WTC11 (cell line): ENCODE data around the gene BCAS2. TPM values are rescaled to one million over a fixed set of nuclear protein-coding genes. Genes with fewer than 3 reads are reported as not detected.
"Not testable (repeated sequence)": the region's sequence is repeated elsewhere in the genome, so short reads cannot be mapped to it uniquely, and the experiment has no call there.

ENCODE experiments used
- ATAC-seq: fragments of 200-7000 bp; cut with Tn5 transposase; 2 replicates; pipeline ENCODE4 v1.10.0; 2021; ENCODE audit warnings: mild to moderate bottlenecking, moderate library complexity
- CTCF ChIA-PET: fragments of 300-600 bp; sonication (Branson Sonifier 250); formaldehyde crosslinking; loops from one replicate; lab custom pipeline; 2021; ENCODE audit warnings: antibody characterized with exemption; lab: Charles Lee
- POLR2A ChIA-PET: fragments of 350-600 bp; sonication (Branson Sonifier 250); formaldehyde crosslinking; loops from one replicate; lab custom pipeline; 2021; ENCODE audit warnings: antibody characterized with exemption; lab: Charles Lee
- DNase-seq: peaks from one replicate; pipeline ENCODE4 v3.0.0; 2021; ENCODE audit warnings: low spot score
- H3K27ac Mint-ChIP-seq: 2 replicates; pipeline ENCODE4 v1.8.0; 2021; ENCODE audit warnings: mixed read lengths
- H3K27me3 Mint-ChIP-seq: 2 replicates; pipeline ENCODE4 v1.8.0; 2021; ENCODE audit warnings: low read depth, mild to moderate bottlenecking, moderate library complexity, mixed read lengths
- H3K36me3 Mint-ChIP-seq: 2 replicates; pipeline ENCODE4 v1.8.0; 2021; ENCODE audit warnings: mixed read lengths
- H3K4me1 Mint-ChIP-seq: 2 replicates; pipeline ENCODE4 v1.8.0; 2022; ENCODE audit warnings: mixed read lengths
- H3K4me3 Mint-ChIP-seq: 2 replicates; pipeline ENCODE4 v1.8.0; 2021; ENCODE audit warnings: mild to moderate bottlenecking, moderate library complexity, mixed read lengths
- H3K9me3 Mint-ChIP-seq: 2 replicates; pipeline ENCODE4 v1.8.0; 2021; ENCODE audit warnings: mixed read lengths
- CBFB ChIP-seq: sonication (generic); formaldehyde crosslinking; IDR thresholded peaks from 2 replicates; pipeline ENCODE4 v1.8.1; 2022; ENCODE audit warnings: mild to moderate bottlenecking, low read depth, missing genetic modification reagents
- CREB1 ChIP-seq: sonication (generic); formaldehyde crosslinking; IDR thresholded peaks from 2 replicates; pipeline ENCODE4 v1.8.0; 2023; ENCODE audit warnings: mild to moderate bottlenecking, missing genetic modification reagents
- ESRRA ChIP-seq: sonication (generic); formaldehyde crosslinking; IDR thresholded peaks from 2 replicates; pipeline ENCODE4 v1.8.1; 2022; ENCODE audit warnings: mild to moderate bottlenecking, missing genetic modification reagents, borderline replicate concordance
- FOXJ3 ChIP-seq: sonication (generic); formaldehyde crosslinking; IDR thresholded peaks from 2 replicates; pipeline ENCODE4 v1.9.0; 2021; ENCODE audit warnings: missing genetic modification reagents, mild to moderate bottlenecking, borderline replicate concordance
- KAT7 ChIP-seq: sonication (generic); formaldehyde crosslinking; IDR thresholded peaks from 2 replicates; pipeline ENCODE4 v1.8.1; 2023; ENCODE audit warnings: missing genetic modification reagents, mild to moderate bottlenecking, borderline replicate concordance
- NR2C2 ChIP-seq: sonication (generic); formaldehyde crosslinking; IDR thresholded peaks from 2 replicates; pipeline ENCODE4 v1.8.0; 2022; ENCODE audit warnings: mild to moderate bottlenecking, missing genetic modification reagents
- RORB ChIP-seq: fragments of 250-450 bp; sonication (Bioruptor Pico); IDR thresholded peaks from 2 replicates; pipeline ENCODE4 v1.9.0; 2021; ENCODE audit warnings: mild to moderate bottlenecking
- SP1 ChIP-seq: sonication (generic); formaldehyde crosslinking; conservative IDR thresholded peaks from 2 replicates; pipeline ENCODE4 v1.8.1; 2022; ENCODE audit warnings: missing genetic modification reagents
- TCF7 ChIP-seq: sonication (generic); formaldehyde crosslinking; IDR thresholded peaks from 2 replicates; pipeline ENCODE4 v1.8.0; 2022; ENCODE audit warnings: mild to moderate bottlenecking, low read depth, missing genetic modification reagents, moderate library complexity
- TEAD1 ChIP-seq: sonication (generic); formaldehyde crosslinking; IDR thresholded peaks from 2 replicates; pipeline ENCODE4 v1.8.0; 2022; ENCODE audit warnings: mild to moderate bottlenecking, missing genetic modification reagents
- TEAD4 ChIP-seq: sonication (generic); formaldehyde crosslinking; IDR thresholded peaks from 2 replicates; pipeline ENCODE4 v1.8.0; 2022; ENCODE audit warnings: mild to moderate bottlenecking, missing genetic modification reagents
- ZBTB21 ChIP-seq: sonication (generic); formaldehyde crosslinking; IDR thresholded peaks from 2 replicates; pipeline ENCODE4 v1.8.1; 2023; ENCODE audit warnings: mild to moderate bottlenecking, missing genetic modification reagents, borderline replicate concordance
- ZNF396 ChIP-seq: fragments of 250-450 bp; sonication (Bioruptor Pico); IDR thresholded peaks from 2 replicates; pipeline ENCODE4 v1.8.0; 2021; ENCODE audit warnings: mild to moderate bottlenecking, moderate library complexity, borderline replicate concordance
- ZNF423 ChIP-seq: fragments of 250-450 bp; sonication (Bioruptor Pico); IDR thresholded peaks from 2 replicates; pipeline ENCODE4 v2.1.2; 2022; ENCODE audit warnings: mild to moderate bottlenecking, moderate library complexity
- ZNF671 ChIP-seq: fragments of 250-450 bp; sonication (Bioruptor Pico); IDR thresholded peaks from 2 replicates; pipeline ENCODE4 v1.8.0; 2021; ENCODE audit warnings: mild to moderate bottlenecking
- total RNA-seq: library from RNA; stranded (reverse); gene quantifications from 3 replicates; pipeline ENCODE4 v1.2.3, GENCODE V29; 2021
- TF ChIP-seq, protein P1 (sequence below): fragments of 200-600 bp; IDR thresholded peaks from 2 replicates; pipeline ENCODE4 v1.8.0; 2022; ENCODE audit warnings: antibody characterized with exemption
- TF ChIP-seq, protein P2 (sequence below): sonication (generic); formaldehyde crosslinking; IDR thresholded peaks from 2 replicates; pipeline ENCODE4 v1.8.1; 2023; ENCODE audit warnings: mild to moderate bottlenecking, missing genetic modification reagents, moderate library complexity
- TF ChIP-seq, protein P3 (sequence below): sonication (generic); formaldehyde crosslinking; IDR thresholded peaks from 2 replicates; pipeline ENCODE4 v1.8.1; 2022; ENCODE audit warnings: mild to moderate bottlenecking, moderate library complexity, missing genetic modification reagents
- TF ChIP-seq, protein P4 (sequence below): sonication (generic); formaldehyde crosslinking; IDR thresholded peaks from 2 replicates; pipeline ENCODE4 v1.8.1; 2022; ENCODE audit warnings: low read depth, mild to moderate bottlenecking, moderate library complexity, missing genetic modification reagents, borderline replicate concordance
- TF ChIP-seq, protein P5 (sequence below): sonication (generic); formaldehyde crosslinking; IDR thresholded peaks from 2 replicates; pipeline ENCODE4 v1.8.1; 2023; ENCODE audit warnings: mild to moderate bottlenecking, moderate library complexity, missing genetic modification reagents
- TF ChIP-seq, protein P6 (sequence below): sonication (generic); formaldehyde crosslinking; IDR thresholded peaks from 2 replicates; pipeline ENCODE4 v1.8.1; 2023; ENCODE audit warnings: mild to moderate bottlenecking, missing genetic modification reagents
- TF ChIP-seq, protein P7 (sequence below): fragments of 250-450 bp; sonication (Bioruptor Pico); IDR thresholded peaks from 2 replicates; pipeline ENCODE4 v1.9.0; 2021; ENCODE audit warnings: mild to moderate bottlenecking
- TF ChIP-seq, protein P8 (sequence below): sonication (generic); formaldehyde crosslinking; conservative IDR thresholded peaks from 2 replicates; pipeline ENCODE4 v1.8.1; 2023; ENCODE audit warnings: mild to moderate bottlenecking, low read depth, missing genetic modification reagents, moderate library complexity

The BCAS2 gene
- total RNA-seq, 1 experiment from 2014 or later: 39.0 TPM

DNA sequence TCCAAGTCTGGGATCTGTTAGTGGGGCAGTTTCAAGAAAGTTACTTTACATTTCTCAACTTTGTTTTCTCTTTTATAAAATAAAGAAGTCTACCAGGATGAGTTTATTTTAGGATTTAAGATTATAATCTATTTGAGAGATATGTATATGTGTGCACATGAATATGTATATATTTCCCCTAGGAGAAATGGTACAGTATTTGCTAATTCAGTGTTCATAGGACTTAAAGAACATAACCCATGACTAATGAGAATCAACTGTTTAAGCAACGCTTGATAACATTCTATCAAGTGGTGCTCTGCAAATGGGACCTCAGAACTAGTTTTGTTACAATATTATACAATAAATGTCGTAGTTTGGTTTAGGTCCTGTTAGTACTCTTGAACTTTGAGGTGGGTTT, 7.0 kb downstream of the BCAS2 start (continued):
- TF ChIP-seq, protein P1, sequence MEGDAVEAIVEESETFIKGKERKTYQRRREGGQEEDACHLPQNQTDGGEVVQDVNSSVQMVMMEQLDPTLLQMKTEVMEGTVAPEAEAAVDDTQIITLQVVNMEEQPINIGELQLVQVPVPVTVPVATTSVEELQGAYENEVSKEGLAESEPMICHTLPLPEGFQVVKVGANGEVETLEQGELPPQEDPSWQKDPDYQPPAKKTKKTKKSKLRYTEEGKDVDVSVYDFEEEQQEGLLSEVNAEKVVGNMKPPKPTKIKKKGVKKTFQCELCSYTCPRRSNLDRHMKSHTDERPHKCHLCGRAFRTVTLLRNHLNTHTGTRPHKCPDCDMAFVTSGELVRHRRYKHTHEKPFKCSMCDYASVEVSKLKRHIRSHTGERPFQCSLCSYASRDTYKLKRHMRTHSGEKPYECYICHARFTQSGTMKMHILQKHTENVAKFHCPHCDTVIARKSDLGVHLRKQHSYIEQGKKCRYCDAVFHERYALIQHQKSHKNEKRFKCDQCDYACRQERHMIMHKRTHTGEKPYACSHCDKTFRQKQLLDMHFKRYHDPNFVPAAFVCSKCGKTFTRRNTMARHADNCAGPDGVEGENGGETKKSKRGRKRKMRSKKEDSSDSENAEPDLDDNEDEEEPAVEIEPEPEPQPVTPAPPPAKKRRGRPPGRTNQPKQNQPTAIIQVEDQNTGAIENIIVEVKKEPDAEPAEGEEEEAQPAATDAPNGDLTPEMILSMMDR: no peak
- TF ChIP-seq, protein P2, sequence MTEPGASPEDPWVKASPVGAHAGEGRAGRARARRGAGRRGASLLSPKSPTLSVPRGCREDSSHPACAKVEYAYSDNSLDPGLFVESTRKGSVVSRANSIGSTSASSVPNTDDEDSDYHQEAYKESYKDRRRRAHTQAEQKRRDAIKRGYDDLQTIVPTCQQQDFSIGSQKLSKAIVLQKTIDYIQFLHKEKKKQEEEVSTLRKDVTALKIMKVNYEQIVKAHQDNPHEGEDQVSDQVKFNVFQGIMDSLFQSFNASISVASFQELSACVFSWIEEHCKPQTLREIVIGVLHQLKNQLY (CRISPR knock-in tag): no peak
- TF ChIP-seq, protein P3, sequence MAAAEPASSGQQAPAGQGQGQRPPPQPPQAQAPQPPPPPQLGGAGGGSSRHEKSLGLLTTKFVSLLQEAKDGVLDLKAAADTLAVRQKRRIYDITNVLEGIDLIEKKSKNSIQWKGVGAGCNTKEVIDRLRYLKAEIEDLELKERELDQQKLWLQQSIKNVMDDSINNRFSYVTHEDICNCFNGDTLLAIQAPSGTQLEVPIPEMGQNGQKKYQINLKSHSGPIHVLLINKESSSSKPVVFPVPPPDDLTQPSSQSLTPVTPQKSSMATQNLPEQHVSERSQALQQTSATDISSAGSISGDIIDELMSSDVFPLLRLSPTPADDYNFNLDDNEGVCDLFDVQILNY: no peak
- TF ChIP-seq CBFB (no peak), TEAD4 (CRISPR knock-in tag) (no peak), ZBTB21 (no peak)

DNA sequence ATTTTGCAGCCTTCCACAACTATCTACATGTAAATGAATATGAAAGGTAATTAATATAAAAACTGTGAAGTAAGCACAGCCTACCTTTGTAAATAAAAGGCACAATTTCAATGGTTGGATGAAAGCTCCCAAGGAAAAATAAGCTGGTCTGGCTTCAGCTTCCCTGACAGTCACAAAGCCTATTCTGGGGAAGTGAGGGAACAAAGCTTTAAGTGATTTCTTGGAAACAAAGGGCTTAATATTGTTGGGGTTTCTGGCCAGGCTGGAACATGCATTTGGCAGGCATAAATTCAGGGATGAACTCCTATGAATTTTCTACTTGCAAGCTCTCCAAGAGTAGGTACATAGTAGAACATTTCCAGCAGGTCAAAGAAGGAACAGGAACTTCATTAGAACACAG, 17.3 kb downstream of the BCAS2 start:
- no peak for ATAC-seq
- POLR2A ChIA-PET: no interaction called here
- TF ChIP-seq RORB (CRISPR knock-in tag): no peak
- TF ChIP-seq CBFB: no peak
- TF ChIP-seq FOXJ3: no peak
- no peak for TF ChIP-seq TCF7
- TF ChIP-seq, protein P4, sequence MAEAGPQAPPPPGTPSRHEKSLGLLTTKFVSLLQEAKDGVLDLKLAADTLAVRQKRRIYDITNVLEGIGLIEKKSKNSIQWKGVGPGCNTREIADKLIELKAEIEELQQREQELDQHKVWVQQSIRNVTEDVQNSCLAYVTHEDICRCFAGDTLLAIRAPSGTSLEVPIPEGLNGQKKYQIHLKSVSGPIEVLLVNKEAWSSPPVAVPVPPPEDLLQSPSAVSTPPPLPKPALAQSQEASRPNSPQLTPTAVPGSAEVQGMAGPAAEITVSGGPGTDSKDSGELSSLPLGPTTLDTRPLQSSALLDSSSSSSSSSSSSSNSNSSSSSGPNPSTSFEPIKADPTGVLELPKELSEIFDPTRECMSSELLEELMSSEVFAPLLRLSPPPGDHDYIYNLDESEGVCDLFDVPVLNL (CRISPR knock-in tag): no peak
- TF ChIP-seq, protein P5, sequence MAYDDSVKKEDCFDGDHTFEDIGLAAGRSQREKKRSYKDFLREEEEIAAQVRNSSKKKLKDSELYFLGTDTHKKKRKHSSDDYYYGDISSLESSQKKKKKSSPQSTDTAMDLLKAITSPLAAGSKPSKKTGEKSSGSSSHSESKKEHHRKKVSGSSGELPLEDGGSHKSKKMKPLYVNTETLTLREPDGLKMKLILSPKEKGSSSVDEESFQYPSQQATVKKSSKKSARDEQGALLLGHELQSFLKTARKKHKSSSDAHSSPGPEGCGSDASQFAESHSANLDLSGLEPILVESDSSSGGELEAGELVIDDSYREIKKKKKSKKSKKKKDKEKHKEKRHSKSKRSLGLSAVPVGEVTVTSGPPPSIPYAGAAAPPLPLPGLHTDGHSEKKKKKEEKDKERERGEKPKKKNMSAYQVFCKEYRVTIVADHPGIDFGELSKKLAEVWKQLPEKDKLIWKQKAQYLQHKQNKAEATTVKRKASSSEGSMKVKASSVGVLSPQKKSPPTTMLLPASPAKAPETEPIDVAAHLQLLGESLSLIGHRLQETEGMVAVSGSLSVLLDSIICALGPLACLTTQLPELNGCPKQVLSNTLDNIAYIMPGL (CRISPR knock-in tag): no peak
- no peak for TF ChIP-seq ZNF423 (CRISPR knock-in tag)
- no peak for TF ChIP-seq NR2C2
- no peak for TF ChIP-seq ZNF671
- no peak for TF ChIP-seq ZNF396 (CRISPR knock-in tag)
- TF ChIP-seq, protein P3: no peak
- TF ChIP-seq, protein P6, sequence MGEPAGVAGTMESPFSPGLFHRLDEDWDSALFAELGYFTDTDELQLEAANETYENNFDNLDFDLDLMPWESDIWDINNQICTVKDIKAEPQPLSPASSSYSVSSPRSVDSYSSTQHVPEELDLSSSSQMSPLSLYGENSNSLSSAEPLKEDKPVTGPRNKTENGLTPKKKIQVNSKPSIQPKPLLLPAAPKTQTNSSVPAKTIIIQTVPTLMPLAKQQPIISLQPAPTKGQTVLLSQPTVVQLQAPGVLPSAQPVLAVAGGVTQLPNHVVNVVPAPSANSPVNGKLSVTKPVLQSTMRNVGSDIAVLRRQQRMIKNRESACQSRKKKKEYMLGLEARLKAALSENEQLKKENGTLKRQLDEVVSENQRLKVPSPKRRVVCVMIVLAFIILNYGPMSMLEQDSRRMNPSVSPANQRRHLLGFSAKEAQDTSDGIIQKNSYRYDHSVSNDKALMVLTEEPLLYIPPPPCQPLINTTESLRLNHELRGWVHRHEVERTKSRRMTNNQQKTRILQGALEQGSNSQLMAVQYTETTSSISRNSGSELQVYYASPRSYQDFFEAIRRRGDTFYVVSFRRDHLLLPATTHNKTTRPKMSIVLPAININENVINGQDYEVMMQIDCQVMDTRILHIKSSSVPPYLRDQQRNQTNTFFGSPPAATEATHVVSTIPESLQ: no peak
- TF ChIP-seq TEAD1: no peak
- TF ChIP-seq, protein P7, sequence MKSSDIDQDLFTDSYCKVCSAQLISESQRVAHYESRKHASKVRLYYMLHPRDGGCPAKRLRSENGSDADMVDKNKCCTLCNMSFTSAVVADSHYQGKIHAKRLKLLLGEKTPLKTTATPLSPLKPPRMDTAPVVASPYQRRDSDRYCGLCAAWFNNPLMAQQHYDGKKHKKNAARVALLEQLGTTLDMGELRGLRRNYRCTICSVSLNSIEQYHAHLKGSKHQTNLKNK (CRISPR knock-in tag): no peak
- no peak for TF ChIP-seq CREB1
- TF ChIP-seq SP1 (CRISPR knock-in tag): no peak
- TF ChIP-seq KAT7 (CRISPR knock-in tag): no peak
- no peak for TF ChIP-seq ESRRA
- TF ChIP-seq, protein P8, sequence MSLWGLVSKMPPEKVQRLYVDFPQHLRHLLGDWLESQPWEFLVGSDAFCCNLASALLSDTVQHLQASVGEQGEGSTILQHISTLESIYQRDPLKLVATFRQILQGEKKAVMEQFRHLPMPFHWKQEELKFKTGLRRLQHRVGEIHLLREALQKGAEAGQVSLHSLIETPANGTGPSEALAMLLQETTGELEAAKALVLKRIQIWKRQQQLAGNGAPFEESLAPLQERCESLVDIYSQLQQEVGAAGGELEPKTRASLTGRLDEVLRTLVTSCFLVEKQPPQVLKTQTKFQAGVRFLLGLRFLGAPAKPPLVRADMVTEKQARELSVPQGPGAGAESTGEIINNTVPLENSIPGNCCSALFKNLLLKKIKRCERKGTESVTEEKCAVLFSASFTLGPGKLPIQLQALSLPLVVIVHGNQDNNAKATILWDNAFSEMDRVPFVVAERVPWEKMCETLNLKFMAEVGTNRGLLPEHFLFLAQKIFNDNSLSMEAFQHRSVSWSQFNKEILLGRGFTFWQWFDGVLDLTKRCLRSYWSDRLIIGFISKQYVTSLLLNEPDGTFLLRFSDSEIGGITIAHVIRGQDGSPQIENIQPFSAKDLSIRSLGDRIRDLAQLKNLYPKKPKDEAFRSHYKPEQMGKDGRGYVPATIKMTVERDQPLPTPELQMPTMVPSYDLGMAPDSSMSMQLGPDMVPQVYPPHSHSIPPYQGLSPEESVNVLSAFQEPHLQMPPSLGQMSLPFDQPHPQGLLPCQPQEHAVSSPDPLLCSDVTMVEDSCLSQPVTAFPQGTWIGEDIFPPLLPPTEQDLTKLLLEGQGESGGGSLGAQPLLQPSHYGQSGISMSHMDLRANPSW (CRISPR knock-in tag): no peak
- TF ChIP-seq, all 79 proteins: peak for 0
- H3K27ac Mint-ChIP-seq: no peak overlapping the region
- peaks cover 19% of the 10 kb centered on the region for H3K9me3 Mint-ChIP-seq
- no peaks in the 10 kb centered on the region for H3K4me1 Mint-ChIP-seq
- H3K36me3 Mint-ChIP-seq: peaks cover 55% of the 10 kb centered on the region
- no peaks in the 10 kb centered on the region for H3K27me3 Mint-ChIP-seq
- H3K4me3 Mint-ChIP-seq: no peak overlapping the region
- DNase-seq: no peak
- CTCF ChIA-PET: no interaction called here

DNA sequence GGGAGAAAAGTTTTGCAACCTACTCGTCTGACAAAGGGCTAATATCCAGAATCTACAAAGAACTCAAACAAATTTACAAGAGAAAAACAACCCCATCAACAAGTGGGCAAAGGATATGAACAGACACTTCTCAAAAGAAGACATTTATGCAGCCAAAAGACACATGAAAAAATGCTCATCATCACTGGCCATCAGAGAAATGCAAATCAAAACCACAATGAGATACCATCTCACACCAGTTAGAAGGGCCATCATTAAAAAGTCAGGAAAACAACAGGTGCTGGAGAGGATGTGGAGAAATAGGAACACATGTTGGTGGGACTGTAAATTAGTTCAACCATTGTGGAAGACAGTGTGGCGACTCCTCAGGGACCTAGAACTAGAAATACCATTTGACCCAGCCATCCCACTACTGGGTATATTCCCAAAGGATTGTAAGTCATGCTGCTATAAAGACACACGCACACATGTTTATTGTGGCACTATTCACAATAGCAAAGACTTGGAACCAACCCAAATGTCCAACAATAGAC, 18.4 kb downstream of the BCAS2 start:
- H3K27ac Mint-ChIP-seq, H3K4me1 Mint-ChIP-seq, H3K4me3 Mint-ChIP-seq, POLR2A ChIA-PET, ATAC-seq, DNase-seq, H3K27me3 Mint-ChIP-seq, CTCF ChIA-PET: not testable (repeated sequence)
- H3K9me3 Mint-ChIP-seq: peaks cover 19% of the 10 kb centered on the region
- H3K36me3 Mint-ChIP-seq: peaks cover 45% of the 10 kb centered on the region
